DOHH2 (cell line): ENCODE results near the gene ZNF469.

Experiments
- H3F3A ChIP-seq: fragments of 200-600 bp; sonication (generic), shearing (Covaris generic); 2 replicates; pipeline ENCODE4 v1.6.0; 2016; ENCODE audit warnings: antibody characterized with exemption, mild to moderate bottlenecking; ENCODE audit not compliant: control insufficient read depth, insufficient read depth
- H3K27ac ChIP-seq: fragments of 200-600 bp; sonication (generic); 2 replicates; pipeline ENCODE4 v1.5.1; 2014; ENCODE audit warnings: low read depth, mild to moderate bottlenecking, low read length, moderate library complexity
- H3K27me3 ChIP-seq: fragments of 200-600 bp; sonication (generic); 2 replicates; pipeline ENCODE4 v1.6.1; 2014; ENCODE audit warnings: mild to moderate bottlenecking, low read length, mixed read lengths; ENCODE audit not compliant: control insufficient read depth
- H3K36me3 ChIP-seq: fragments of 200-600 bp; sonication (generic); 2 replicates; pipeline ENCODE4 v1.6.1; 2014; ENCODE audit warnings: mild to moderate bottlenecking, low read length, moderate library complexity, mixed read lengths; ENCODE audit not compliant: control insufficient read depth
- H3K4me1 ChIP-seq: fragments of 200-600 bp; sonication (generic); 2 replicates; pipeline ENCODE4 v1.6.1; 2014; ENCODE audit warnings: mild to moderate bottlenecking, low read length, mixed read lengths; ENCODE audit not compliant: control insufficient read depth
- H3K4me2 ChIP-seq: fragments of 200-600 bp; sonication (generic); 2 replicates; pipeline ENCODE4 v1.6.0; 2014; ENCODE audit warnings: mild to moderate bottlenecking, low read length, moderate library complexity
- H3K4me3 ChIP-seq: fragments of 200-600 bp; sonication (generic); 2 replicates; pipeline ENCODE4 v1.5.1; 2014; ENCODE audit warnings: mild to moderate bottlenecking, low read length, mixed read lengths
- H3K79me2 ChIP-seq: fragments of 200-600 bp; sonication (generic); 2 replicates; pipeline ENCODE4 v1.6.1; 2014; ENCODE audit warnings: mild to moderate bottlenecking, low read length, mixed read lengths; ENCODE audit not compliant: control insufficient read depth
- H3K9me2 ChIP-seq: fragments of 200-600 bp; sonication (generic); replicated peaks from 2 replicates; pipeline ENCODE4 v1.6.1; 2014; ENCODE audit warnings: mild to moderate bottlenecking, low read length, mixed read lengths; ENCODE audit not compliant: control insufficient read depth
- H3K9me3 ChIP-seq: fragments of 200-600 bp; sonication (generic); 2 replicates; pipeline ENCODE4 v1.6.1; 2014; ENCODE audit warnings: antibody characterized with exemption, low read length, mixed read lengths; ENCODE audit not compliant: control insufficient read depth, insufficient read depth
- H4K20me1 ChIP-seq: fragments of 200-600 bp; sonication (generic); 2 replicates; pipeline ENCODE4 v1.6.0; 2014; ENCODE audit warnings: low read depth, mild to moderate bottlenecking, antibody characterized with exemption, low read length, moderate library complexity; ENCODE audit not compliant: control insufficient read depth, insufficient read depth
- CTCF ChIP-seq: fragments of 200-600 bp; sonication (generic); IDR thresholded peaks from one replicate; pipeline ENCODE4 v1.5.1; 2014; ENCODE audit warnings: antibody characterized with exemption, mild to moderate bottlenecking, low read depth, low read length; ENCODE audit not compliant: poor library complexity, severe bottlenecking
- EZH2phosphoT487 ChIP-seq: fragments of 200-600 bp; sonication (generic); IDR thresholded peaks from 2 replicates; pipeline ENCODE4 v1.6.1; 2017; ENCODE audit warnings: borderline replicate concordance, mild to moderate bottlenecking, antibody characterized with exemption, low read length, moderate library complexity, mixed read lengths

The ZNF469 gene

GRCh38 chr16:88414521-88415380 lies 32.0 kb downstream of the ZNF469 start:
- H3K27ac ChIP-seq: no peak overlapping the region
- TF ChIP-seq CTCF: no peak
- no peak for TF ChIP-seq EZH2phosphoT487
- no peaks in the 10 kb centered on the region for H3K4me1 ChIP-seq
- no peak overlapping the region for H3K4me2 ChIP-seq
- no peak overlapping the region for H3K4me3 ChIP-seq
- no peaks in the 10 kb centered on the region for H3K79me2 ChIP-seq
- no peaks in the 10 kb centered on the region for H4K20me1 ChIP-seq
- no peaks in the 10 kb centered on the region for H3K36me3 ChIP-seq
- no peaks in the 10 kb centered on the region for H3K9me3 ChIP-seq
- H3F3A ChIP-seq: no peaks in the 10 kb centered on the region
- H3K27me3 ChIP-seq: no peaks in the 10 kb centered on the region
- H3K9me2 ChIP-seq: no peaks in the 10 kb centered on the region

- H3K36me3 ChIP-seq: no peaks in the 10 kb centered on the region
- no peaks in the 10 kb centered on the region for H3F3A ChIP-seq
- H3K79me2 ChIP-seq: no peaks in the 10 kb centered on the region
- no peak overlapping the region for H3K4me2 ChIP-seq
- no peak for TF ChIP-seq CTCF
- TF ChIP-seq EZH2phosphoT487: no peak
- no peaks in the 10 kb centered on the region for H3K9me2 ChIP-seq
- no peak overlapping the region for H3K27ac ChIP-seq
- no peak overlapping the region for H3K4me3 ChIP-seq
- H4K20me1 ChIP-seq: no peaks in the 10 kb centered on the region
- no peaks in the 10 kb centered on the region for H3K9me3 ChIP-seq
- H3K4me1 ChIP-seq: no peaks in the 10 kb centered on the region
- H3K27me3 ChIP-seq: no peaks in the 10 kb centered on the region
These were observed 32.6 kb downstream of the ZNF469 start for GRCh38 chr16:88415381-88415705.

GRCh38 chr16:88415713-88416323 lies 33.1 kb downstream of the ZNF469 start:
- H4K20me1 ChIP-seq: no peaks in the 10 kb centered on the region
- H3F3A ChIP-seq: no peaks in the 10 kb centered on the region
- H3K9me2 ChIP-seq: no peaks in the 10 kb centered on the region
- H3K27me3 ChIP-seq: no peaks in the 10 kb centered on the region
- H3K36me3 ChIP-seq: no peaks in the 10 kb centered on the region
- no peak overlapping the region for H3K27ac ChIP-seq
- TF ChIP-seq CTCF (no peak), EZH2phosphoT487 (no peak)
- no peaks in the 10 kb centered on the region for H3K79me2 ChIP-seq
- no peak overlapping the region for H3K4me3 ChIP-seq
- no peaks in the 10 kb centered on the region for H3K9me3 ChIP-seq
- no peak overlapping the region for H3K4me2 ChIP-seq
- H3K4me1 ChIP-seq: no peaks in the 10 kb centered on the region
